H1 (cell line): ENCODE measurements around the gene DLGAP5.

Experiments used
- ATF2 ChIP-seq: IDR thresholded peaks from 2 replicates; pipeline ENCODE4 v1.6.1; 2012; ENCODE audit warnings: low read length, inconsistent platforms
- BRCA1 ChIP-seq: IDR thresholded peaks from 2 replicates; pipeline ENCODE4 v1.6.1; 2012; ENCODE audit warnings: low read depth, low read length, improper control_type of control experiment
- CEBPB ChIP-seq: IDR thresholded peaks from 2 replicates; pipeline ENCODE4 v1.6.1; 2012; ENCODE audit warnings: low read depth, low read length
- CREB1 ChIP-seq: IDR thresholded peaks from 2 replicates; pipeline ENCODE4 v1.6.1; 2012; ENCODE audit warnings: inconsistent platforms
- CTCF ChIP-seq, 3 experiments: IDR thresholded peaks; 1 replicate in 2 of 3; 2 replicates in 1 of 3; pipeline versions ENCODE4 v1.5.1 to v1.6.1; 2011; ENCODE audit warnings: low read length in 3 of 3, mild to moderate bottlenecking in 3 of 3, inconsistent platforms in 2 of 3, low read depth in 1 of 3, moderate library complexity in 1 of 3; ENCODE audit not compliant: insufficient read depth in 1 of 3; ENCODE audit errors: control extremely low read depth in 1 of 3
- EZH2 ChIP-seq: fragments of 200-600 bp; sonication (generic); IDR thresholded peaks from 2 replicates; pipeline ENCODE4 v1.7.1; 2012; ENCODE audit warnings: low read depth, mild to moderate bottlenecking, moderate library complexity, low read length, inconsistent platforms; ENCODE audit not compliant: severe bottlenecking
- FOSL1 ChIP-seq: IDR thresholded peaks from 2 replicates; pipeline ENCODE4 v1.6.1; 2011; ENCODE audit warnings: mild to moderate bottlenecking, low read depth, low read length, moderate library complexity; ENCODE audit not compliant: insufficient read depth
- JUN ChIP-seq: IDR thresholded peaks from 2 replicates; pipeline ENCODE4 v1.6.1; 2011; ENCODE audit warnings: low read depth, mild to moderate bottlenecking, improper control_type of control experiment, low read length
- POLR2A ChIP-seq, 2 experiments: IDR thresholded peaks; 1 replicate in 1 of 2; 2 replicates in 1 of 2; pipeline ENCODE4 v1.6.1; 2011; ENCODE audit warnings: low read depth in 2 of 2, low read length in 2 of 2, mild to moderate bottlenecking in 2 of 2; ENCODE audit errors: control extremely low read depth in 1 of 2
- TAF1 ChIP-seq: IDR thresholded peaks from 2 replicates; pipeline ENCODE4 v1.6.1; 2011; ENCODE audit warnings: mild to moderate bottlenecking, low read depth, low read length
- ZNF274 ChIP-seq: IDR thresholded peaks from 2 replicates; pipeline ENCODE4 v1.7.0; 2012; ENCODE audit warnings: low read length, borderline replicate concordance; ENCODE audit errors: extremely low read depth

GRCh38 chr14:55127460-55127951, 63.9 kb downstream of the DLGAP5 start:
- TF ChIP-seq ATF2 = no peak
- no peak for TF ChIP-seq BRCA1
- TF ChIP-seq CTCF (IDR thresholded peaks at IDR 0.05; ENCODE audit: control extremely low read depth in 1 of 3, insufficient read depth in 1 of 3, low read depth in 1 of 3, low read length in 3 of 3) = no peak
- no peak for TF ChIP-seq TAF1
- TF ChIP-seq EZH2 = no peak
- TF ChIP-seq JUN = no peak
- TF ChIP-seq FOSL1 = no peak
- no peak for TF ChIP-seq ZNF274
- TF ChIP-seq POLR2A (IDR thresholded peaks at IDR 0.05; ENCODE audit: control extremely low read depth in 1 of 2, low read depth in 2 of 2, low read length in 2 of 2) = no peak
- TF ChIP-seq CREB1 = no peak
- no peak for TF ChIP-seq CEBPB
